Measurements from ENCODE around the gene PCNX2. TPM values are rescaled to one million over a fixed set of nuclear protein-coding genes. Genes with fewer than 3 reads are reported as not detected.
A peak's percentile ranks its signal among the peaks of the same experiment; 100 is the strongest.

PCNX2 gene
- total RNA-seq, 1 donor from 2014 or later: 17.2 TPM

- H3K9me3 Mint-ChIP-seq (ENCODE audit: unreplicated experiment): no peaks in the 10 kb centered on the region
- H3K36me3 Mint-ChIP-seq (ENCODE audit: unreplicated experiment): peaks cover 5% of the 10 kb centered on the region
- H3K4me3 Mint-ChIP-seq (ENCODE audit: unreplicated experiment): no peak overlapping the region
- peaks cover 16% of the 10 kb centered on the region for H3K4me1 Mint-ChIP-seq (ENCODE audit: unreplicated experiment)
- no peak for DNase-seq (ENCODE audit: extremely low spot score, unreplicated experiment)
- TF ChIP-seq CTCF (IDR thresholded peaks at IDR 0.05): no peak
- H3K27ac Mint-ChIP-seq (ENCODE audit: unreplicated experiment): no peak overlapping the region
- no peaks in the 10 kb centered on the region for H3K27me3 Mint-ChIP-seq (ENCODE audit: unreplicated experiment)
Measured at GRCh38 chr1:233289676-233290075, 5.8 kb downstream of the PCNX2 start.

GRCh38 chr1:233282582-233282886, 13.0 kb downstream of the PCNX2 start:
- DNase-seq (ENCODE audit: extremely low spot score, unreplicated experiment): no peak
- no peak for TF ChIP-seq CTCF (IDR thresholded peaks at IDR 0.05)
- Mint-ChIP-seq H3K4me1 (ENCODE audit: unreplicated experiment) (peaks cover 9% of the 10 kb centered on the region), H3K4me3 (ENCODE audit: unreplicated experiment) (no peak overlapping the region), H3K36me3 (ENCODE audit: unreplicated experiment) (peaks cover 2% of the 10 kb centered on the region), H3K9me3 (ENCODE audit: unreplicated experiment) (peaks cover 4% of the 10 kb centered on the region), H3K27ac (ENCODE audit: unreplicated experiment) (no peak overlapping the region), H3K27me3 (ENCODE audit: unreplicated experiment) (no peaks in the 10 kb centered on the region)

- Mint-ChIP-seq H3K27me3 (ENCODE audit: unreplicated experiment) (no peaks in the 10 kb centered on the region), H3K27ac (ENCODE audit: unreplicated experiment) (peak overlapping the region; percentile 39), H3K4me3 (ENCODE audit: unreplicated experiment) (no peak overlapping the region), H3K36me3 (ENCODE audit: unreplicated experiment) (peaks cover 2% of the 10 kb centered on the region), H3K9me3 (ENCODE audit: unreplicated experiment) (peaks cover 4% of the 10 kb centered on the region), H3K4me1 (ENCODE audit: unreplicated experiment) (peaks cover 9% of the 10 kb centered on the region)
- TF ChIP-seq CTCF (IDR thresholded peaks at IDR 0.05): no peak
- no peak for DNase-seq (ENCODE audit: extremely low spot score, unreplicated experiment)
Measured at GRCh38 chr1:233281711-233282581, 13.6 kb downstream of the PCNX2 start.

- Mint-ChIP-seq H3K9me3 (ENCODE audit: unreplicated experiment) (peaks cover 4% of the 10 kb centered on the region), H3K27ac (ENCODE audit: unreplicated experiment) (no peak overlapping the region), H3K4me3 (ENCODE audit: unreplicated experiment) (no peak overlapping the region), H3K4me1 (ENCODE audit: unreplicated experiment) (peaks cover 9% of the 10 kb centered on the region), H3K27me3 (ENCODE audit: unreplicated experiment) (no peaks in the 10 kb centered on the region), H3K36me3 (ENCODE audit: unreplicated experiment) (no peaks in the 10 kb centered on the region)
- DNase-seq (ENCODE audit: extremely low spot score, unreplicated experiment): no peak
- no peak for TF ChIP-seq CTCF (IDR thresholded peaks at IDR 0.05)
Measured at GRCh38 chr1:233279971-233280370, 15.6 kb downstream of the PCNX2 start.

- Mint-ChIP-seq H3K4me1 (ENCODE audit: unreplicated experiment) (peaks cover 9% of the 10 kb centered on the region), H3K4me3 (ENCODE audit: unreplicated experiment) (no peak overlapping the region), H3K27ac (ENCODE audit: unreplicated experiment) (no peak overlapping the region), H3K27me3 (ENCODE audit: unreplicated experiment) (no peaks in the 10 kb centered on the region), H3K9me3 (ENCODE audit: unreplicated experiment) (peaks cover 4% of the 10 kb centered on the region), H3K36me3 (ENCODE audit: unreplicated experiment) (peaks cover 4% of the 10 kb centered on the region)
- no peak for TF ChIP-seq CTCF (IDR thresholded peaks at IDR 0.05)
- DNase-seq (ENCODE audit: extremely low spot score, unreplicated experiment): no peak
Measured at GRCh38 chr1:233278631-233279030, 16.9 kb downstream of the PCNX2 start.
